ENCODE data around the gene NSD1. TPM values are rescaled to one million over a fixed set of nuclear protein-coding genes. Genes with fewer than 3 reads are reported as not detected.

The NSD1 gene
- total and polyA plus RNA-seq, 9 of the 15 experiments (the other 6 are each of a cell fraction or from before 2014, with no cell fraction given), result 3.8 to 51.0 (median 24.7) TPM

DNA sequence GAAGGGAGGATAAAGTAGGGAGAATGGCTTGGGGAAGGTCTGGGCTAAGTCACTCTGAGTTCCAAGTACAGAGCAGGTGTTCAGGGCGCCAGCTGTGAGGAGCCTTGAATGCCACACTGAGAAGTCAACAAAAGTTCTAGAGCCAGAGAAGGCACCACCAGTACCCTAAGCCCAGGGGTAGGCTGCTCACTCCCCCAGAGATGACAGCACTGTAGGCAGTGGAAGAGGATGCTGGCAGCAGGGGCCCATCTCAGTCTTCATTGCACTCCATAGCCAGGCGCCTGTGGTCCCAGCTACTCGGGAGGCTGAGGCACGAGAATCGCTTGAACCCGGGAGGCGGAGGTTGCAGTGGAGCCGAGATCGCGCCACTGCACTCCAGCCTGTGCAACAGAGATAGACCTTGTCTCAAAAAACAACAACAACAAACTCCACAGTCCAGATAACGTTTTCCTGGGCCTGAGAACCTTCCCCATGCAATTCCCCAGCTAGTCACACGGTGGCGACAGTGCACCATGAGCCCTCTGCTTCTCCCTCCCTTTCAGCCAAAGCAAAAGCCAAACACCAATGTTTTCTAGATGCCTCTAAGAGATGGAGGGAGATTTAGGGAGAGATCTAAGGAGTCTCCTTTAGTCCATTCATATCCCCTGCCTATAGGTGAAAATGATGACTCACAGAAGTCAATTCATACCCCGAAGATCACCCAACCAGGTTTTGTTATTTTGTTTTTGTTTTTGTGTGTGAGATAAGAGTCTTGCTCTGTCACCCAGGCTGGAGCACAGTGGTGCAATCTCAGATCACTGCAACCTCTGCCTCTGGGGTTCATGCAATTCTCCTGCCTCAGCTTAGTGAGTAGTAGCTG lies 19.8 kb upstream of the NSD1 start (continued):
- TF ChIP-seq CHD4 (IDR thresholded peaks at IDR 0.05; ENCODE audit: insufficient read depth, insufficient replicate concordance, low read depth, low read length, poor library complexity, severe bottlenecking), result no peak
- 0 out of 2 replicates have a peak, but pooled peaks have one; percentile 32 for TF ChIP-seq GABPB1 (CRISPR knock-in tag; IDR thresholded peaks at IDR 0.05)
- TF ChIP-seq RCOR1 (IDR thresholded peaks at IDR 0.05; ENCODE audit: borderline replicate concordance in 1 of 2, low read depth in 2 of 2, low read length in 2 of 2), result peak; percentile 48 to 76; a peak in 2 of 4 replicates
- no peak for TF ChIP-seq ZNF445 (CRISPR knock-in tag; IDR thresholded peaks at IDR 0.05; ENCODE audit: low read depth)
- no peak for TF ChIP-seq SIN3B (IDR thresholded peaks at IDR 0.05; ENCODE audit: low read depth)
- no peak for TF ChIP-seq STAT5B (CRISPR knock-in tag; IDR thresholded peaks at IDR 0.05)
- TF ChIP-seq, protein P1, sequence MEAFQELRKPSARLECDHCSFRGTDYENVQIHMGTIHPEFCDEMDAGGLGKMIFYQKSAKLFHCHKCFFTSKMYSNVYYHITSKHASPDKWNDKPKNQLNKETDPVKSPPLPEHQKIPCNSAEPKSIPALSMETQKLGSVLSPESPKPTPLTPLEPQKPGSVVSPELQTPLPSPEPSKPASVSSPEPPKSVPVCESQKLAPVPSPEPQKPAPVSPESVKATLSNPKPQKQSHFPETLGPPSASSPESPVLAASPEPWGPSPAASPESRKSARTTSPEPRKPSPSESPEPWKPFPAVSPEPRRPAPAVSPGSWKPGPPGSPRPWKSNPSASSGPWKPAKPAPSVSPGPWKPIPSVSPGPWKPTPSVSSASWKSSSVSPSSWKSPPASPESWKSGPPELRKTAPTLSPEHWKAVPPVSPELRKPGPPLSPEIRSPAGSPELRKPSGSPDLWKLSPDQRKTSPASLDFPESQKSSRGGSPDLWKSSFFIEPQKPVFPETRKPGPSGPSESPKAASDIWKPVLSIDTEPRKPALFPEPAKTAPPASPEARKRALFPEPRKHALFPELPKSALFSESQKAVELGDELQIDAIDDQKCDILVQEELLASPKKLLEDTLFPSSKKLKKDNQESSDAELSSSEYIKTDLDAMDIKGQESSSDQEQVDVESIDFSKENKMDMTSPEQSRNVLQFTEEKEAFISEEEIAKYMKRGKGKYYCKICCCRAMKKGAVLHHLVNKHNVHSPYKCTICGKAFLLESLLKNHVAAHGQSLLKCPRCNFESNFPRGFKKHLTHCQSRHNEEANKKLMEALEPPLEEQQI (IDR thresholded peaks at IDR 0.05), result no peak
- TF ChIP-seq, protein P2, sequence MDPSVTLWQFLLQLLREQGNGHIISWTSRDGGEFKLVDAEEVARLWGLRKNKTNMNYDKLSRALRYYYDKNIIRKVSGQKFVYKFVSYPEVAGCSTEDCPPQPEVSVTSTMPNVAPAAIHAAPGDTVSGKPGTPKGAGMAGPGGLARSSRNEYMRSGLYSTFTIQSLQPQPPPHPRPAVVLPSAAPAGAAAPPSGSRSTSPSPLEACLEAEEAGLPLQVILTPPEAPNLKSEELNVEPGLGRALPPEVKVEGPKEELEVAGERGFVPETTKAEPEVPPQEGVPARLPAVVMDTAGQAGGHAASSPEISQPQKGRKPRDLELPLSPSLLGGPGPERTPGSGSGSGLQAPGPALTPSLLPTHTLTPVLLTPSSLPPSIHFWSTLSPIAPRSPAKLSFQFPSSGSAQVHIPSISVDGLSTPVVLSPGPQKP (CRISPR knock-in tag; IDR thresholded peaks at IDR 0.05), result no peak
- TF ChIP-seq POLR2H (tag; IDR thresholded peaks at IDR 0.05; ENCODE audit: low read depth), result no peak
- TF ChIP-seq, protein P3, sequence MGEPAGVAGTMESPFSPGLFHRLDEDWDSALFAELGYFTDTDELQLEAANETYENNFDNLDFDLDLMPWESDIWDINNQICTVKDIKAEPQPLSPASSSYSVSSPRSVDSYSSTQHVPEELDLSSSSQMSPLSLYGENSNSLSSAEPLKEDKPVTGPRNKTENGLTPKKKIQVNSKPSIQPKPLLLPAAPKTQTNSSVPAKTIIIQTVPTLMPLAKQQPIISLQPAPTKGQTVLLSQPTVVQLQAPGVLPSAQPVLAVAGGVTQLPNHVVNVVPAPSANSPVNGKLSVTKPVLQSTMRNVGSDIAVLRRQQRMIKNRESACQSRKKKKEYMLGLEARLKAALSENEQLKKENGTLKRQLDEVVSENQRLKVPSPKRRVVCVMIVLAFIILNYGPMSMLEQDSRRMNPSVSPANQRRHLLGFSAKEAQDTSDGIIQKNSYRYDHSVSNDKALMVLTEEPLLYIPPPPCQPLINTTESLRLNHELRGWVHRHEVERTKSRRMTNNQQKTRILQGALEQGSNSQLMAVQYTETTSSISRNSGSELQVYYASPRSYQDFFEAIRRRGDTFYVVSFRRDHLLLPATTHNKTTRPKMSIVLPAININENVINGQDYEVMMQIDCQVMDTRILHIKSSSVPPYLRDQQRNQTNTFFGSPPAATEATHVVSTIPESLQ (CRISPR knock-in tag; IDR thresholded peaks at IDR 0.05), result no peak
- TF ChIP-seq SRSF1 (IDR thresholded peaks at IDR 0.05; ENCODE audit: low read depth, low read length), result no peak
- no peak for TF ChIP-seq PRPF4 (IDR thresholded peaks at IDR 0.05; ENCODE audit: insufficient read depth, low read depth, low read length, poor library complexity, severe bottlenecking)
- no peak for TF ChIP-seq RBM39 (optimal IDR thresholded peaks at IDR 0.05; ENCODE audit: low read depth, low read length)
- TF ChIP-seq ZEB2 (IDR thresholded peaks at IDR 0.05), result no peak
- no peak for TF ChIP-seq CHD1 (IDR thresholded peaks at IDR 0.05; ENCODE audit: low read length)
- peak; percentile 95 to 96 for TF ChIP-seq RAD21 (CRISPR knock-in tag; conservative IDR thresholded peaks at IDR 0.05 in 1 of 2, IDR thresholded peaks at IDR 0.05 in 1 of 2)

Data from K562 (cell line).